ENCODE data around the gene SAE1.

- no peak for TF ChIP-seq CTCF (IDR thresholded peaks at IDR 0.05; ENCODE audit: poor library complexity)
- TF ChIP-seq EZH2 (IDR thresholded peaks at IDR 0.05; ENCODE audit: borderline replicate concordance) = no peak
- TF ChIP-seq EZH2phosphoT487 (IDR thresholded peaks at IDR 0.05; ENCODE audit: low read depth, severe bottlenecking, unreplicated experiment) = no peak
Measured at GRCh38 chr19:47113850-47114651, 16.6 kb upstream of the SAE1 start.

All from hepatocyte (in vitro differentiated cells).